Measurements from ENCODE around the gene ANAPC5.
"Not testable (repeated sequence)": the region's sequence is repeated elsewhere in the genome, so short reads cannot be mapped to it uniquely, and the experiment has no call there.

ANAPC5 gene

DNA sequence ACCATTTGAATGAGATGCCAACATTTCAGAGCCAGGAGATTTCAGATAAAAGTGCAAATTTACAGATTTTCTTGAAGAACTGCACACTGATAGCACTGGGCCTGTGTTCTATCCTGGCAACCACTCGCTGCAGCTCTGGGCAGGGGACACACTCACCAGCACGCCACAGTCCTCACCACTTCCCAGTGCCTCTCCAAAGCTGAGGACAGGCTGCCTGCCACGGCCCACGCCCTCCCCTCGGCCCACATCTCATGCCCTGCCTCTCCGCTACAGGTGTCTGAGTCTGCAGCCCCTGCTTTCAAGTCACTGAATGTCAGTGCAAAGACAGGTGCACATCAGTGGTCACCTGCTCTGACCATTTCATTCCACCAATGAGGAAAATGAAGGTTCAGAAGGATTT lies 68.4 kb downstream of the ANAPC5 start:
- DNase-seq = no peak

DNA sequence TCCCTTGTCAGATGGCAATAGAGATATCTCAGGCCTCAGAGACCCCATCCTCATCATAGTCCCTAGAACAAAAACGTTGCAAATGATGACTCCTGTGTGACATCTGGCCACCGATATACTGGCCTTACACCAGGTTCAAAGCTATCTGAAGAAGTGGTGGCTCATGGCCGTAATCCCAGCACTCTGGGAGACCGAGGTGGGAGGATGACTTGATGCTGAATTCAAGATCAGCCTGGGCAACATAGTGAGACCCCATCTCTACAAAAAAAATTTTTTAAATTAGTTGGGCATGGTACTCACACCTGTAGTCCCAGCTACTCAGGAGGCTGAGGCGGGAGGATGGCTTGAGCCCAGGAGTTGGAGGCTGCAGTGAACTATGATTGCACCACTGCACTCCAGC lies 68.8 kb downstream of the ANAPC5 start:
- no peak for DNase-seq

DNA sequence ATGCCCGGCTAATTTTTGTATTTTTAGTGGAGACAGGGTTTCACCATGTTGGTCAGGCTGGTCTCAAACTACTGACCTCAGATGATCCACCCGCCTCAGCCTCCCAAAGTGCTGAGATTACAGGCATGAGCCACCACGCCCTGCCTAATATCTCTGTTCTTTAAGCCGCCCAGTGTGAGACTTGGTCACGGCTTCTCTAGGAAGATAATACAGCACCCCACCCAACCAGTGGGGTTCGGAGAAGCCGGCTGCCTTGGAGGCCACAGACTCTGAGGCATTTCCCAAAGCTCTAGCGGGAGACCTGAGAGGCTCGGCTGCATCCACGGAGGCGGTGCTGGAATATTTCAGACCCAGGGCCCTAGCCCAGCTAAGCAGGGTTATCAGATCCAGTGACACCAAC lies 69.3 kb downstream of the ANAPC5 start:
- DNase-seq = not testable (repeated sequence)

DNA sequence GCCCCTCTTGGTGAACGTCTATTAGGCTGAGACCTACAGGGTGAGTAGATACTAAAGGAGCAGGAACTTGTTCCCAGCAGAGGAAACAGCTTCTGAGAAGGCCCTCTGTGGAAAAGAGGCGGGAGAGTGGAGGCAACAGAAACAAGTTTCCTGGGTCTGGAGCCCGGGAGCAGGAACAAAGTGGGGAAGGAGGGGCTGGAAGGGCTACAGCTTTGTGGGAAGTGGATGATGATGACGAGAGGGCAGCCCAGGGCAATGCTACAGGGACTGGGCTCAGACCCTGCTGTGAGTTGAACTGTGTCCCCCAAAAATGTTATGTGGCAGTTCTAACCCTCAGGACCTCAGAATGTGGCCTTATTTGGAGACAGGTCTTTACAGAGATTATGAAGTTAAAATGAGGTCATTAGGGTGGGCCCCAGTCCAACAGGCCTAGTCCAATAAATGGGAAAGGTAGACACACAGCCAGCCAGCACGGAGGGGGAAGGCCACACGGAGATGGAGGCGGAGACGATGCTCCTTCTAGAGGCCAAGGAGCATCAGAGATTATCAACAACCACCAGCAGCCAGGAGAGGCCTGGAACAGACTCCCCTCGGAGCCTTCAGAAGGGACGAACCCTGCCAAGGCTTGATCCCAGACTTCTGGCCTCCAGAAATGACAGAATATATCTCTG lies 70.0 kb downstream of the ANAPC5 start:
- DNase-seq = no peak

DNA sequence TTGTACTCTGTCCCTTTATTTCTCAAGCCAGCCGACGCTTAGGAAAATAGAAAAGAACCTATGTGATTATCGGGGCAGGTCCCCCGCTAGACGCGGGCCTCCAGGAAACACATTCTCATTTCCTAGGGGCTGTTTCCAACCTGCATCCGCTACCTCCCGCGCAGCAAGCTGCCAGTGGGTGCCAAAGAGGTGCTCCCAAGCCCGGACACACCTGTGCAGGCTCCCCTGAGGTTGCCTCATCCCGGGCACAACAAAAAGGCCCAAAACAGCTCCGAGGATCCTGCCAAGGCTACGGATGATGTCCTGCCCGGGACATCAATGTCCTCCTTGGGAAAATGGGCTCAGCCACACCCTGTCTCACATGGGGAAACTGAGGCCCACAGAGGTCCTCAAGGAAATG lies 71.1 kb downstream of the ANAPC5 start:
- not testable (repeated sequence) for DNase-seq

DNA sequence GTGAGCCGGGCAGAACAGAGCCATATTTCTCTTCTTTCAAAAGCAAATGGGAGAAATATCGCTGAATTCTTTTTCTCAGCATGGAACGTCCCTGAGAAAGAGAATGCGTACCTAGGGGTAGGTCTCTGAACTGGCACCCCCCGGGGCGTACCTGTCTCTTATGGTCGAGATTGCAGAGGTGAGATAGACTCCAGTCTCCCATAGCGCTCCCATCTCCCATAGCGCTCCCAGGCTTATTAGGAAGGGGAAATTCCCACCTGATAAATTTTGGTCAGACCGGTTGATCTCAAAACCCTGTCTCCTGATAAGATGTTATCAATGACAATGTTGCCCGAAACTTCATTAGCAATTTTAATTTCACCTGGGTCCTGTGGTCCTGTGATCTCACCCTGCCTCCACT lies 71.7 kb downstream of the ANAPC5 start:
- not testable (repeated sequence) for DNase-seq

DNA sequence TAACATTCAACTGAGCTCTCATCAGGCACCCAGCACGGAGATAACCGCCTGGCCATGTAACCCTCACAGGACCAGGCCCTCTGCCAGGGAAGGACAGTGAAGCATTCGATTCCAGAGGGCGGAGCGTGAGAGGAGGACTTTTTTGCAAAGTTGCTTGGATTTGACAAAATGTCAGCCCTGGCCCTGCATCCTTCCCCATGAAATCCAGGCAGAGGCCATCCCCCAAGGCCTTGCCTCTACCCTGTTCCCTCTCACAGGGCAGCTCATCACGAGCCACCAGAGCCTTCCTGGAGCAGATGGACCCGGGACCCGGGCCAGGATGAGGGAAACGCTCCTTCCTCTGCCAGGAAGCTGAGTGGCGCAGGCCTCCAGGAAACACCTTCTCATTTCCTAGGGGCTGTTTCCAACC lies 72.7 kb downstream of the ANAPC5 start:
- DNase-seq = no peak

DNA sequence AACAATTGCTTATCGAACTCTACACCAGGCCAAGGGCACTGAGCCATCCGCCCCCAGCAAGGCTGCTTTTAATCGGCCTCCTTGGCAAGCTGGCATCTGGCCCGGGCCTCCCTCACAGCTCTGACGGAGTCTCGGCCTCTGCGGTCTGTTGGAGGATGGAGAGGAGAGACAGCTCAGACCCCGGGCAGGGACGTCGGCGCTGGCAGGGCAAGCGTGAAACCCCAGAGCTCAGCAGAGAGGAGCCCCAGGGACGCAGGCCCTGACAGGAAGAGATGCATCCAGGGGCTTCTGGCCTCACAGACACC lies 73.2 kb downstream of the ANAPC5 start:
- DNase-seq = no peak

DNA sequence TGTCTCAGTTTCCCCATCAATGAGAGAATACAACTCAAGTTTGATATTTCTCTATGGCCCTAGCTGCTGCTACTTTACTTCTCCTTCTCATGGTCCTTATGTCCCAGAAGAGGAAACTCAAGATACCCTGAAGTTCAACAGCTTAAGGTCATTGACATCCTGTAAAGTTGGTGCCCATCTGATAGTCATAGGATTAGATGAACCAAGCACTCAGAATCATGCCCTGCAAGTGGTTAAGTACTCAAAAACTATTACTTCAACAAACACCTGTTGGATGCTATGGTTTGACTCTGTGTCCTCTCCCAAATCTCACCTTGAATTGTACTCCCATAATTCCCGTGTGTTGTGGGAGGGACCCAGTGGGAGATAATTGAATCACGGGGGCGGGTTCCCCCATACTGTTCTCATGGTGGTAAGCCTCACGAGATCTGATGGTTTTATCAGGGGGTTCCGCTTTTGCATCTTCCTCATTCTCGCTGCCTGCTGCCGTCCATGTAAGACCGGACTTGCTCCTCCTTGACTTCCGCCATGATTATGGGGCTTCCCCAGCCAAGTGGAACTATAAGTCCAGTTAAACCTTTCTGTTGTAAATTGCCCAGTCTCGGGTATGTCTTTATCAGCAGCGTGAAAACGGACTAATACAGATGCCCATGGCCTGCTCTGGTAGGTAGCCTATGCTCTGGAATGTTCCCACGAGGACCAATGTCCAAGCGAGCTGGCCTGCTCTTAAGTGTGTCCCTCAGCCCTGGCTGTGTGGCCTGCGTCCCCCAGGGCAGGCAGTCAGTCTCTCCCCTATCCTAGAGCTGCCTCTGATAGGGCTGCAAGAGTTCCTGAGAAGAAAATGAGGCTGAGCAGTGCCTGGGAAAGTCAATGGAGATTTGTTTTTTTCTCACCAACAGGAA lies 73.8 kb downstream of the ANAPC5 start:
- no peak for DNase-seq

DNA sequence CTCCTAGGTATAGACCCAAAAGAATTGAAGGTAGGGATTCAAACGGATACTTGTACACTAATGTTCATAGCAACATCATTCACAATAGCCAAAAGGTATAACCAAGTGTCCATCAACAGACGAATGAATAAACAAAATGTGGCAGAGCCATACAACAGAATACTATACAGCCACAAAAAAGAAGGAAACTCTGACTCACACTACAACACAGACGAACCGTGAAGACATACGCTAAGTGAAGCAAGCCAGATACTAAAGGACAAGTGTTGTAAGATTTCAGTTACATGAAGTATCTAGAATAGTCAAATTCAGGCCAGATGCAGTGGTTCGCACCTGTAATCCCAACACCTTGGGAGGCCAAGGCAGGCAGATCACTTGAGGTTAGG lies 74.8 kb downstream of the ANAPC5 start:
- DNase-seq = no peak

DNA sequence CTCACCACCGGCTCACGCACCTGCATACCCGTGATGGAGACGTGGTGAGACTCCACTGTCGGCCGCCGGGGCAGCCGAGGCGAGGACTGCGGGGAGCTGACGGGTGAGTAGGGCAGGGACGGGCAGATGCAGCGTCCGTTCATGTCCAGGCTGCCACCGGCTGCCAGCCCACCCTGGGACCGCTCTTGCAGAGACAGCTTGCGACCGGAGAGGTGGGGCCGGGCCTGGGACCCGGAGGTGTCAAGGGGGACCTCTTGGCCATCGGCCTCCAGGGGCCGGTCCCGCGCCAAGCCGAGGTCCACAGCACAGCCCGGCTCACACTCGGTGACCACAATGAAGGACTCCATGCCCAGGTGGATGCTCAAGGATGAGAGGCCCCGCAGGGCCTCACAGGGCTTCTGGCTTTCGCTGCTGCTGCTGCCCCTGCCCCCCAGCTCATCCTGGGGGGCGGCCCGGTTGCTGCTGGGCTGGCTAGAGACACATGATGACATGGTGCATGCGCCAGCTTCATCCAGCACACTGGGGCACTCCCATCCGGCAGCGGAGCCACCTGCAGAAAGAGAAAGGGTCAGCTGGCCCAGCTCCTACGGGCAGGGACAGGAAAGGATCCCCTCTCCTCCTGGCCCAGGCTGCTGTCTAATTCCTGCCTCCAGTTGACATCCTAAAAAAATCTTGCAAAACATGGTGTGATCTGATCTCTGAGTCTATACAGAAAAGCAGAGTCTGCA lies 78.0 kb downstream of the ANAPC5 start:
- DNase-seq = no peak

DNA sequence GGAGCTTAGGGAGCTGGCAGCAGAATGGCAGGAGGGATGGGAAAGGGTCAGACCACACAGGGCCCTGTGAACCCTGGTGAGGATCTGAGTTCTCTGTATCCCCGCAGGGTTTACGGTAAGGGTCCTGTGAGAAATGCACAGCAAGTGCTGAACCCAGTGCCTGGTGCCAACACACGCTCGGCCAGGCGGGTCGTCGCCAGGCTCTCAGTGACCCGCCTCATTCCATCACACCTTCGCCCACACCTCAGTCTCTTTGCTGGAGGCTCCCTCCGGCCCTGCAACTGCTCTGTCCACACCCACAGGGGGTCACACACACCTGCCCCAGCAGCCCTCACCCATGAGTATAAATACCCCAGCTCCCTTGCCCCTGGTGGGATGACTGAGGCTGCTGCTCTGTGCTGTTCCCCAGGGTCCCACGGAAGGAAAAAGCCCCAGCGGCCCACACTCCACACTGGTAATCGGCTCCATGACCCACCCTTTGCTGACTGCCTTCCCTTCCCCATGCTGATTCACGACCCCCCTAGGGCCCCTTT lies 78.8 kb downstream of the ANAPC5 start:
- DNase-seq = no peak

DNA sequence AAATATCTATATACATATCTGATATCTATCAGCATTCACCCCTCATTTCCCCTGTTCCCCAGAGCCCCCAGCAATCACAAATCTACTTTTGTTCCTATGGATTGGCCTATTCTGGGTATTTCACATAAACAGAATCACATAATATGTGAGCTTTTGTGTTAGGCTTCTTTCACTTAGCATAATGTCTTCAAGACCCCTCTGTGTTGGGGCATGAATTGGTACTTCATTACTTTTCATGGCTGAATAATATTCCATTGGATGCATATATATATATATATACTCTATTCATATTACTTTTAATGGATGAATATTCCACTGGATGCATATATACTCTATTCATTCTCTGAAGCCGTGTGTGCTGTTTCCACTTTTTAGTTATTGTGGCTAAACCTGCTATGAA lies 84.4 kb downstream of the ANAPC5 start:
- DNase-seq = no peak

DNA sequence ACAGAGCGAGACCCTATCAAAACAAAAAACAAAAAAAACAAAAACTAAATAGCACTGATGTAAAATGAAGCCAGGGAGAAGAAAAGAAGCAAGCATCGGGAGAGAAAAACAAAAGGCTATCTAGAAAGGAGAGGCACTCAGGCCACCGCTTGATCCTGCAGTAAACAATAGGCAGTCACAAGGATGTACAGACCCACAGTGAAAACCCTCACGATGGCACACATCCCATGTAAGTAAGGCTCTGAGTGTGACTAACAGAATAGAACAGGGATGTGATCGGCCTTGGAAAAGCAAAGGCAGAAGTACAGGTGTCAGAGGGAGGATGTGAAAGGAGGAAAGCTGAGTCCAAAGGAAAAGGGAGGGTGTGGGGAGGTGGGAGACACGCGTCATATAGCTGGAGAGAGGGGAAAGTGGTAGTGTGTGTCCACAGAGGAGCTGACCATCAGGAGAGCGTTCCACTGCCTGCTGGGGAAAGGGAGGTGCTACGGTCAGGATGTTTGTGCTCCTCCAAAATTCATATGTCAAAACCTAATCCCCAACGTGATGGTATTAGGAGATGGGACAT lies 87.2 kb downstream of the ANAPC5 start:
- DNase-seq = no peak

DNA sequence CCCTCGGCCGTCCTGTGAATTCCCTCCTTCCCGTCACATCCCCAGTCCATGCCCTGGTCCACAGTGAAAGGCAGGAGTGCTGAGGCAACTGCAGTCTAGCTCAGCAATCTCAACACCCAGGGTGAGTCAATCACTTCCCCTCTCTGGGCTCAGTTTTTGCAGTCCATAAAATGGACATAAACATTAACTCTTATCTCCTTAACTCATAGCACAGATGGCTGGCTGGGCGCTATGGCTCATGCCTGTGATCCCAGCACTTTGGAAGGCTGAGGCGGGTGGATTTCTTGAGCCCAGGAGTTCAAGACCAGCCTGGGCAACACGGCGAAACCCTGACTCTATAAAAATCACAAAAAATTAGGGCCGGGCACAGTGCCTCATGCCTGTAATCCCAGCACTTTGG lies 88.1 kb downstream of the ANAPC5 start:
- DNase-seq = no peak

DNA sequence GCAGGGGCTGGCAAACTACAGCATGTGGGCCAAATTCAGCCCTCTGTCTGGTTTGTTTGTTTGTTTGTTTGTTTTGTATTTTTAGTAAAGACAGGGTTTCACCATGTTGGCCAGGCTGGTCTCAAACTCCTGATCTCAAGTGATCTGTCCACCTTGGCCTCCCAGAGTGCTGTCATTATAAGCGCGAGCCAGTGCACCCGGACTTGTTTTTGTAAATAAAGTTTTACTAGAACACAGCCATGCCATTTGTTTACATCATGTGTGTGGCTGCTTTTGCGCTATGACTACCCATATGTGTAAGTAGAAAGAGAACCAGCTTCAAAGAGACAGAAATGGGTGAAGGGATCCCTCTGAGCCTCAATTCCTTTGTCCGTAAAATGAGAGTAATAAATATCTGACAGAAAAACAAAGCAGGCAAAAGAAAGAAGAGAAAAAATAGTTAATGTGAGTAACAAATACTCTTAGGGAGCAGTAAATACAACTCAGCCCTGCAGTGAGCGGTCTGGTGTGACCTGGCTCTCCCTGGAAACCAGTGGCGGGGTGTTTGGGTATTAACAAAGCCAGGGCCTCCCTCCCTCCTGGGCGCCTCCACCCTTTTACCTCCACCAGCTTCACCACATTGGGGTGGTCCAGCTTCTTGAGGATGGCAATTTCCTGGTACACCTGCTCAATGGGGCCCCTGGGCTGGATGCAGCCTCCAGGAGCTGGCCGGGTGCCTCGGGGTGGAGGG lies 88.8 kb downstream of the ANAPC5 start:
- no peak for DNase-seq

DNA sequence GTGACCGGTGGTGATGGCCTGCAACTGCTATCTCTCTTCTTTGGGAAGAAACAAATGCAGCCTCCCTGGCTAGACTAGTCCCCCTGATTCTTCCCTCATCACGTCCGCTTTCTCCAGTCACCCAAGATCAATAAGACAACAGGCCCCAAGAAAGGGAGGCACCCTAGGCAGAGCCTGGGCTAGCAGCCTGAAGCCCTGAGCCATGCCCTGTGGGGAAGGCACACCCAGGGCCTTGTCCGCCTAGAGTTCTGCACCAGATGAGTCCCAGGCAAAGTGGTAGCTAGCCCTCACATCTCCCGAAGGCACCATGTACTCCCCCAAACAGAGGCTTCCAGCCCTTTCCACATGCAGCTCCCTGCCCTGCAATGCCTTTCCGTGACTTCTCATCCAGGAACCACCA lies 90.8 kb downstream of the ANAPC5 start:
- DNase-seq = no peak

DNA sequence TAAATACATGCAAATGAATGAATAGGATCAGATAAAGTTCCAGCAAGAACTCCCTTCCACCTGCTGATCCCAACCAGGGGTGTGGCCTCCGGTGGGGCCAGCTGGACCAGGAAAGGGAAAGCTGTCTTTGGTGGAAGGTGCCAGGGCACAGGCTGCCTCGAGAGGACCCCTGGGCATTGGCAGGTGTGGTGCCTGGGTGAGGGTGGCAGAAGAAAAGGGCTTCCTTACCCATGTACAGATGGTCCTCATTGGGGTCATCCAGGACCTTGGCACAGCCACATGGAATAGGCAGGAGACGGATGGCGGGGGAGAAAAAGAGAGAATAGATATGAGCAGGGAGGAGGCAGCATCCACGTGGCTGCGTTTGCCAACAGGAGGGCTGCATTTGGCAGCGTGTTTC lies 92.1 kb downstream of the ANAPC5 start:
- no peak for DNase-seq

DNA sequence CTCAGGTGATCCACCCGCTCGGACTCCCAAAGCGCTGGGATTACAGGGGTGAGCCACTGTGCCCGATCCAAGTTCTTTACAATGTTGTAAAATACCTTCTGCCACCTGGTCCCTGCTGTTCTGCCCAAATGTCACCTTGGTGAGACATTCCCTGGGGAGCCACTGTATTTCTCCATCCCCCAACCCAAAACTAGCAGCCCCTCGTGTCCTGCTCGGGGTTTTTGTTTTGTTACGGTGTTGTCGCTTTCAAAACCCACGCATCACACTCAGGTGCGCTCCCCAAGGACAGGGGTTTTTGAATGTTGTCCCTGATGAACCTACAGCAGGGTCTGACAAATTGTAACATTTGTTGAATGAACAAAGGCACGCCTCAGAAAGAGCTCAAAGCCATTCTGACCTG lies 93.1 kb downstream of the ANAPC5 start:
- no peak for DNase-seq

All from activated CD8-positive, alpha-beta memory T cell treated with anti-CD3 and anti-CD28 coated beads, Interleukin-2, amount 50 U/mL, for 4 hours (primary cell).